HepG2 (cell line): Measurements from ENCODE around the gene DOCK1. TPM values are rescaled to one million over a fixed set of nuclear protein-coding genes. Genes with fewer than 3 reads are reported as not detected.

Experiments
- ATAC-seq: fragments of 200-7000 bp; cut with Tn5 transposase; 3 replicates; pipeline ENCODE4 v1.9.1; 2020; ENCODE audit warnings: mild to moderate bottlenecking, moderate library complexity
- BruUV-seq: library from RNA; stranded (reverse); fragments of 400-500 nt; replicated peaks from 2 replicates; lab custom pipeline; 2021; lab: Mats Ljungman, UMichigan
- CTCF ChIA-PET: fragments of 300-600 bp; formaldehyde crosslinking; extraction: SDS; loops from one replicate; lab custom pipeline; 2021; ENCODE audit warnings: low total read pairs, inconsistent platforms, low intra/inter-chr PET ratio; lab: Yijun Ruan, JAX
- POLR2A ChIA-PET: fragments of 350-600 bp; sonication (Branson Sonifier 250); formaldehyde crosslinking; loops from one replicate; lab custom pipeline; 2020; ENCODE audit warnings: antibody characterized with exemption, inconsistent platforms; lab: Yijun Ruan, JAX
- DNase-seq: peaks from one replicate; pipeline ENCODE4 v3.0.0-alpha.2; 2015; ENCODE audit warnings: low spot score
- FAIRE-seq: peaks from 3 replicates; lab custom pipeline; 2011; peaks lifted over from hg19 to GRCh38; lab: Jason Lieb, UNC
- H2AFZ ChIP-seq: one replicate; pipeline ENCODE4 v1.6.1; 2011; ENCODE audit warnings: low read length, inconsistent platforms
- H3K27ac ChIP-seq: fragments of 300-600 bp; 3 replicates; pipeline ENCODE4 v1.8.0; 2011; ENCODE audit warnings: mixed run types, mild to moderate bottlenecking, mixed read lengths, low read length, inconsistent platforms; ENCODE audit not compliant: insufficient read depth; ENCODE audit errors: extremely low read length
- H3K27me3 ChIP-seq, 2 experiments: fragments of 200-600 bp in 1 of 2; 2 replicates in 1 of 2; 3 replicates in 1 of 2; pipeline versions ENCODE4 v1.6.0 to v1.8.0; 2011; ENCODE audit warnings: low read length in 2 of 2, mild to moderate bottlenecking in 2 of 2, moderate library complexity in 2 of 2, inconsistent platforms in 1 of 2; ENCODE audit not compliant: insufficient read depth in 2 of 2, control insufficient read depth in 1 of 2
- H3K36me3 ChIP-seq, 2 experiments: fragments of 200-600 bp in 1 of 2; replicated peaks in 1 of 2; 2 replicates in 1 of 2; 3 replicates in 1 of 2; pipeline versions ENCODE4 v1.5.1 to v1.8.0; 2011; ENCODE audit warnings: low read length in 2 of 2, inconsistent platforms in 1 of 2; ENCODE audit not compliant: insufficient read depth in 2 of 2, control insufficient read depth in 1 of 2
- H3K4me1 ChIP-seq: 2 replicates; pipeline ENCODE4 v1.5.1; 2012; ENCODE audit warnings: low read length, inconsistent platforms; ENCODE audit not compliant: insufficient read depth
- H3K4me2 ChIP-seq: 2 replicates; pipeline ENCODE4 v1.6.0; 2011; ENCODE audit warnings: low read depth, low read length, inconsistent platforms
- H3K4me3 ChIP-seq, 3 experiments: fragments of 200-600 bp in 1 of 3; sonication (generic), shearing (Covaris generic) in 1 of 3; replicated peaks in 1 of 3; 2 replicates each; pipeline ENCODE4 v1.5.1; 2011 to 2016; ENCODE audit warnings: low read length in 3 of 3, inconsistent platforms in 2 of 3, low read depth in 2 of 3, mild to moderate bottlenecking in 2 of 3, control low read depth in 1 of 3, mixed read lengths in 1 of 3; ENCODE audit not compliant: insufficient read depth in 1 of 3
- H3K79me2 ChIP-seq: one replicate; pipeline ENCODE4 v1.6.1; 2011; ENCODE audit warnings: low read length, inconsistent platforms; ENCODE audit not compliant: insufficient read depth
- H3K9ac ChIP-seq: 2 replicates; pipeline ENCODE4 v1.6.0; 2011; ENCODE audit warnings: mild to moderate bottlenecking, low read depth, low read length, inconsistent platforms; ENCODE audit not compliant: insufficient read depth
- H3K9me3 ChIP-seq: 2 replicates; pipeline ENCODE4 v1.5.1; 2012; ENCODE audit warnings: mild to moderate bottlenecking, low read length
- H4K20me1 ChIP-seq: 2 replicates; pipeline ENCODE4 v1.6.0; 2011; ENCODE audit warnings: inconsistent platforms, mild to moderate bottlenecking, low read length, moderate library complexity; ENCODE audit not compliant: insufficient read depth
- AKNA ChIP-seq: sonication (generic); formaldehyde crosslinking; IDR thresholded peaks from 2 replicates; pipeline ENCODE4 v1.4.0; 2020; ENCODE audit warnings: missing genetic modification reagents, borderline replicate concordance
- JDP2 ChIP-seq: sonication (generic); formaldehyde crosslinking; IDR thresholded peaks from 2 replicates; pipeline ENCODE4 v1.8.1; 2022; ENCODE audit warnings: missing genetic modification reagents, borderline replicate concordance
- KDM1A ChIP-seq: IDR thresholded peaks from 2 replicates; pipeline ENCODE4 v1.6.1; 2016; ENCODE audit warnings: missing compliant biosample characterization
- MLX ChIP-seq: IDR thresholded peaks from 2 replicates; pipeline ENCODE4 v1.6.1; 2016
- PLSCR1 ChIP-seq: sonication (generic); formaldehyde crosslinking; IDR thresholded peaks from 2 replicates; pipeline ENCODE4 v1.5.0; 2020; ENCODE audit warnings: missing genetic modification reagents, mild to moderate bottlenecking, borderline replicate concordance
- SPEN ChIP-seq: sonication (generic); formaldehyde crosslinking; IDR thresholded peaks from 2 replicates; pipeline ENCODE4 v1.5.1; 2020; ENCODE audit warnings: low read depth, mild to moderate bottlenecking, missing genetic modification reagents
- ZBTB46 ChIP-seq: sonication (generic); formaldehyde crosslinking; IDR thresholded peaks from 2 replicates; pipeline ENCODE4 v1.4.0; 2020; ENCODE audit warnings: mild to moderate bottlenecking, missing genetic modification reagents, borderline replicate concordance
- ZNF780A ChIP-seq: sonication (generic); formaldehyde crosslinking; IDR thresholded peaks from 2 replicates; pipeline ENCODE4 v1.8.0; 2022; ENCODE audit warnings: mild to moderate bottlenecking, missing genetic modification reagents, moderate library complexity
- WGBS: methylation state at CpG from one replicate; pipeline ENCODE4 v1.1.6; 2017; ENCODE audit warnings: low lambda C conversion rate; 5-methylcytosine and 5-hydroxymethylcytosine counted together
- in situ Hi-C: cut with HindIII; loops from 2 replicates; pipeline ENCODE4 v1.10.0; 2017; ENCODE audit warnings: low pct_unique_long_range_greater_than_20kb; ENCODE audit not compliant: extremely low pct_ligation_motif_present
- intact Hi-C: fragments of 100-400 bp; cut with micrococcal nuclease; formaldehyde crosslinking; loops from one replicate; pipeline ENCODE4 v1.10.0; 2022; ENCODE audit not compliant: unreplicated experiment
- polyA plus RNA-seq, 8 experiments: library from polyadenylated mRNA; depleted of rRNA in 3 of 8; stranded (reverse) in 7 of 8; unstranded in 1 of 8; fragments of >200 nt; fragmentation: Illumina TruSeq in 4 of 8; extraction: Trizol in 4 of 8; gene quantifications; 2 replicates each; pipeline versions ENCODE4 v1.2.1 to v1.2.3, GENCODE V29; 2011 to 2016; ENCODE audit warnings: low read depth in 4 of 8, missing spikeins in 1 of 8, mixed read lengths in 1 of 8; ENCODE audit not compliant: insufficient read depth in 1 of 8
- total RNA-seq, 5 experiments: library from RNA; depleted of rRNA; stranded (reverse); fragments of >200 nt; fragmentation: Illumina TruSeq; extraction: Trizol; gene quantifications; 2 replicates each; pipeline ENCODE4 v1.2.3, GENCODE V29; 2016; ENCODE audit warnings: low read depth in 1 of 5

Gene DOCK1
- total and polyA plus RNA-seq, 2 of the 13 experiments (the other 11 are each of a cell fraction or from before 2014, with no cell fraction given) = 8.3 to 25.5 TPM

- TF ChIP-seq AKNA (CRISPR knock-in tag) = no peak
These were observed 176.7 kb downstream of the DOCK1 start (continued) for GRCh38 chr10:127081851-127082345.

- DNase-seq (no peak), FAIRE-seq (no peak), ATAC-seq (no peak)
- intact Hi-C loops (no loop called here), in situ Hi-C loops (no loop called here)
- BruUV-seq = no TSS peak
- CTCF ChIA-PET = no interaction called here
- Histone ChIP-seq H3K9me3 (no peaks in the 10 kb centered on the region), H3K4me3 (no peak overlapping the region), H3K9ac (no peak overlapping the region), H3K79me2 (no peaks in the 10 kb centered on the region), H4K20me1 (no peaks in the 10 kb centered on the region), H3K4me1 (no peaks in the 10 kb centered on the region), H3K27ac (no peak overlapping the region), H3K4me2 (no peak overlapping the region)
- POLR2A ChIA-PET = no interaction called here
- TF ChIP-seq KDM1A (no peak), MLX (CRISPR knock-in tag) (no peak), SPEN (no peak), PLSCR1 (CRISPR knock-in tag) (no peak), ZBTB46 (CRISPR knock-in tag) (no peak), JDP2 (no peak), ZNF780A (CRISPR knock-in tag) (no peak)
- TF ChIP-seq, all 625 proteins: peak for 0
- Histone ChIP-seq H2AFZ (no peak overlapping the region), H3K27me3 (no peaks in the 10 kb centered on the region), H3K36me3 (peaks cover 2 to 5% of the 10 kb centered on the region in 2 experiments; a peak in 2 of 5 replicates)
- 90% methylated on average over 4 of the region's 4 CpGs for WGBS
These were observed 177.4 kb downstream of the DOCK1 start for GRCh38 chr10:127082651-127083050.
